Upper lobe of left lung (tissue), 6 donors: ENCODE results near the gene EHD4. TPM values are rescaled to one million over a fixed set of nuclear protein-coding genes. Genes with fewer than 3 reads are reported as not detected.
A peak's percentile ranks its signal among the peaks of the same experiment; 100 is the strongest.

ENCODE experiments used
- ATAC-seq, 2 donors: fragments of 200-7000 bp; cut with Tn5 transposase; one replicate each; pipeline ENCODE4 v1.9.1; 2022; ENCODE audit warnings: mild to moderate bottlenecking in 2 of 2, moderate library complexity in 2 of 2; ENCODE audit not compliant: low FRiP score in 2 of 2
- DNase-seq, 2 donors: peaks; one replicate each; pipeline ENCODE4 v3.0.0-alpha.2; 2019 to 2020
- H3K27ac ChIP-seq, 4 donors: fragments of 200-600 bp; sonication (generic); one replicate each; pipeline ENCODE4 v1.5.1; 2016 to 2019
- H3K27me3 ChIP-seq, 4 donors: fragments of 200-600 bp; sonication (generic); one replicate each; pipeline ENCODE4 v1.5.1; 2017 to 2019
- H3K36me3 ChIP-seq, 4 donors: fragments of 200-600 bp; sonication (generic); one replicate each; pipeline ENCODE4 v1.5.1; 2016 to 2019
- H3K4me1 ChIP-seq, 4 donors: fragments of 200-600 bp; sonication (generic); one replicate each; pipeline ENCODE4 v1.5.1; 2018 to 2019
- H3K4me3 ChIP-seq, 4 donors: fragments of 200-600 bp; sonication (generic); one replicate each; pipeline ENCODE4 v1.5.1; 2017 to 2019; ENCODE audit warnings: mild to moderate bottlenecking in 2 of 4, moderate library complexity in 1 of 4
- H3K9me3 ChIP-seq, 4 donors: fragments of 200-600 bp; sonication (generic); one replicate each; pipeline ENCODE4 v1.5.1; 2018 to 2019
- CTCF ChIP-seq, 6 experiments: fragments of 450-650 bp in 4 of 6; fragments of 200-600 bp in 2 of 6; sonication (generic) in 2 of 6; IDR thresholded peaks; one replicate each; pipeline ENCODE4 v1.5.1; 2016 to 2019; ENCODE audit warnings: antibody characterized with exemption in 6 of 6
- EP300 ChIP-seq, 4 donors: sonication (generic); formaldehyde crosslinking; IDR thresholded peaks; one replicate each; pipeline ENCODE4 v1.5.1; 2017; ENCODE audit warnings: antibody characterized with exemption in 4 of 4, control low read depth in 2 of 4
- POLR2A ChIP-seq, 4 donors: fragments of 450-650 bp; IDR thresholded peaks; one replicate each; pipeline ENCODE4 v1.5.1; 2016 to 2017; ENCODE audit warnings: antibody characterized with exemption in 4 of 4, mild to moderate bottlenecking in 2 of 4
- POLR2AphosphoS5 ChIP-seq, 2 donors: sonication (generic); formaldehyde crosslinking; IDR thresholded peaks; one replicate each; pipeline ENCODE4 v1.5.1; 2017; ENCODE audit warnings: antibody characterized with exemption in 2 of 2
- WGBS, 2 donors: methylation state at CpG; one replicate each; pipeline ENCODE4 v1.1.5; 2017 to 2018; 5-methylcytosine and 5-hydroxymethylcytosine counted together
- total RNA-seq, 6 donors: library from RNA; depleted of rRNA in 4 of 6; stranded (reverse); fragments of >200 nt in 4 of 6; gene quantifications; one replicate each; pipeline versions ENCODE4 v1.1.0 to v1.2.1, GENCODE V29; 2016 to 2021
- donor health status: DM: no; HTN: no; CAD: no; lungs with moderate emphysema.
- donor health status: DM: no; HTN: yes; CAD: no; lungs with severe emphysema.

EHD4 gene
- total RNA-seq, 6 donors from 2014 or later = 23.0 to 46.4 (median 31.5) TPM

DNA sequence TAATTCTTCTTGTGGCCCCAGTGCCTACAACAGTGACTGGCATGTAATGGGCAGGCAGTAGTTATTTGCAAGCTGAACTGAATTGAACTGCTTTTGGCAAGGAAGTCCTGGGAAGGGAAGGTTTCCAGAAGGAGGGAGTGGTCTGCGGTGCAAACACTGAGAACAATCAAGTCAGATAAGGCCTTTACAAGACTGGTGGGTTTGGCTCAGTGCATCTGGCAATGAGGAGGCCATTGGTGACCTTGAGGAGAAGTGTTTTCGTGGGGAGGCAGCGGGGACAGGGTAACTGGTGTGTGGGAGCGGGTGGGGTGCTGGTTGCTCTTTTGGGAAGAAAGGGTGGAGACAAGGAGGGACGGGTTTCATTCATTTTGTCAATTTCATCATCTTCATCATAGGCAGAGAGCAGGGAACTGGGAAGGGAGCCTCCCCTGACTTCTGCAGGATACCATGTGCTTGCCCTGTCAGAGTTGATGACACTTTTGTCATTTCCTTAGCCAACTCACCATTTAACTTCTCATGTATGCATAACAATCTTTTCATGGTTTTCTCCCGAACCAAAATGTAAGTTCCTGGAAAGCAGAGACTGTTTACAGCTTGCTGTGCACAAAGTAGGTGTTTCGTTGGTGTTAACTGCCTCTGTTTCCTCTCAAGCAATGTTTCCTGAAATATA is 8.4 kb upstream of the EHD4 start:
- 69 to 70% methylated on average over 7 of the region's 7 CpGs for WGBS, 2 donors
- peak overlapping the region in 1 of 4 donors; percentile 44 for H3K27ac ChIP-seq
- no peaks in the 10 kb centered on the region for H3K27me3 ChIP-seq
- no peak for ATAC-seq
- H3K36me3 ChIP-seq = no peaks in the 10 kb centered on the region
- H3K4me1 ChIP-seq = peaks cover 0 to 13% (median 7%) of the 10 kb centered on the region in 4 donors
- no peaks in the 10 kb centered on the region for H3K9me3 ChIP-seq
- H3K4me3 ChIP-seq = no peak overlapping the region
- DNase-seq = peak in 1 of 2 donors; percentile 21
- TF ChIP-seq POLR2AphosphoS5 (IDR thresholded peaks at IDR 0.05) (no peak), CTCF (IDR thresholded peaks at IDR 0.05) (no peak), EP300 (IDR thresholded peaks at IDR 0.05) (no peak), POLR2A (IDR thresholded peaks at IDR 0.05) (no peak)

- WGBS, 2 donors = 78% methylated on average over 5 of the region's 5 CpGs
- Histone ChIP-seq H3K27ac (peak overlapping the region in 2 of 4 donors; percentile 4 to 44), H3K4me1 (peaks cover 0 to 12% (median 7%) of the 10 kb centered on the region in 4 donors), H3K27me3 (no peaks in the 10 kb centered on the region), H3K4me3 (no peak overlapping the region), H3K36me3 (no peaks in the 10 kb centered on the region), H3K9me3 (no peaks in the 10 kb centered on the region)
- ATAC-seq = no peak
- TF ChIP-seq EP300 (IDR thresholded peaks at IDR 0.05) = no peak
- TF ChIP-seq POLR2A (IDR thresholded peaks at IDR 0.05) = no peak
- TF ChIP-seq CTCF (IDR thresholded peaks at IDR 0.05) = no peak
- DNase-seq = no peak
These were observed 7.3 kb upstream of the EHD4 start for GRCh38 chr15:41979493-41980266.

DNA sequence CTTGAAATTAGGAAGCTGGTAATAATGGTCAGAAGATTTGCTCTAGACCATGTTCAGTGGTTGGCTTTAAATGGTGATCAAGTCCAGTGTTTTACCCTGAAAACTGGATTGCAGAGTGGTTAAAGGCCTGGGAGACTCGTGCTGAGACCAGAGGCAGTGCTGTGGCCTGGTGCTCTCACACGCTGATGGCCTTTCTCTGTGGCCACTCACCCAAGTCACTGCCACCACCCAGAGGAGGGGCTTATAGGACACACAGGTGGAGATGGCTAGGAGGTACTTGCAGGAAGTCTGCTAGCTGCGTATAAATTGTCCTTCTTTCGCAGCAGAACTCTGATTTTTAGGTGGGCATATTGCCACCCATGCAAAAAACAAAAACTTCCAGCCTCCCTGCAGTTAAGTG is 6.2 kb upstream of the EHD4 start:
- 83 to 94% methylated on average over 4 of the region's 4 CpGs for WGBS, 2 donors
- TF ChIP-seq POLR2A (IDR thresholded peaks at IDR 0.05) (no peak), POLR2AphosphoS5 (IDR thresholded peaks at IDR 0.05) (no peak), CTCF (IDR thresholded peaks at IDR 0.05) (no peak), EP300 (IDR thresholded peaks at IDR 0.05) (no peak)
- DNase-seq (no peak), ATAC-seq (no peak)
- H3K4me3 ChIP-seq = no peak overlapping the region
- H3K4me1 ChIP-seq = peaks cover 0 to 10% (median 7%) of the 10 kb centered on the region in 4 donors
- no peak overlapping the region for H3K27ac ChIP-seq
- no peaks in the 10 kb centered on the region for H3K27me3 ChIP-seq
- H3K36me3 ChIP-seq = no peaks in the 10 kb centered on the region
- H3K9me3 ChIP-seq = no peaks in the 10 kb centered on the region

- Histone ChIP-seq H3K4me1 (peaks cover 5 to 15% (median 10%) of the 10 kb centered on the region in 4 donors), H3K27me3 (no peaks in the 10 kb centered on the region), H3K36me3 (no peaks in the 10 kb centered on the region), H3K9me3 (no peaks in the 10 kb centered on the region), H3K27ac (no peak overlapping the region), H3K4me3 (no peak overlapping the region)
- no peak for TF ChIP-seq POLR2AphosphoS5 (IDR thresholded peaks at IDR 0.05)
- no peak for TF ChIP-seq CTCF (IDR thresholded peaks at IDR 0.05)
- no peak for TF ChIP-seq EP300 (IDR thresholded peaks at IDR 0.05)
- no peak for TF ChIP-seq POLR2A (IDR thresholded peaks at IDR 0.05)
- ATAC-seq (no peak), DNase-seq (no peak)
- 81 to 85% methylated on average over 6 of the region's 6 CpGs for WGBS, 2 donors
These were observed 5.5 kb upstream of the EHD4 start for GRCh38 chr15:41977757-41978383.
